OCI-LY3 (cell line): Measurements from ENCODE around the gene TAGAP.

Source experiments
- CTCF ChIP-seq: fragments of 200-600, 300-600 bp; sonication (generic); IDR thresholded peaks from 2 replicates; pipeline ENCODE4 v1.5.1; 2014; ENCODE audit warnings: antibody characterized with exemption, low read length, low read depth
- EZH2phosphoT487 ChIP-seq: fragments of 200-600 bp; shearing (Covaris generic); IDR thresholded peaks from 2 replicates; pipeline ENCODE4 v1.6.1; 2018; ENCODE audit warnings: antibody characterized with exemption, mixed run types, low read depth

- TF ChIP-seq CTCF (no peak), EZH2phosphoT487 (no peak)
Observed at GRCh38 chr6:159063549-159063948, 18.8 kb upstream of the TAGAP start.
